Activated CD8-positive, alpha-beta T cell treated with anti-CD3 and anti-CD28 coated beads, Interleukin-2, amount 10 ng/mL, durations not matched to agents 7 days and 5 days (primary cell): Measurements from ENCODE around the gene TAOK1. TPM values are rescaled to one million over a fixed set of nuclear protein-coding genes. Genes with fewer than 3 reads are reported as not detected.
A peak's percentile ranks its signal among the peaks of the same experiment; 100 is the strongest.
"Not testable (repeated sequence)": the region's sequence is repeated elsewhere in the genome, so short reads cannot be mapped to it uniquely, and the experiment has no call there.

Source experiments
- ATAC-seq: fragments of 150-1000 bp; cut with Tn5 transposase; one replicate; pipeline ENCODE4 v1.10.0; 2021; ENCODE audit warnings: moderate library complexity
- CTCF ChIA-PET: fragments of 350-600 bp; sonication (Branson Sonifier 250); formaldehyde crosslinking; loops from one replicate; lab custom pipeline; 2021; ENCODE audit warnings: antibody characterized with exemption; lab: Charles Lee
- POLR2A ChIA-PET: fragments of 350-600 bp; sonication (Branson Sonifier 250); formaldehyde crosslinking; loops from one replicate; lab custom pipeline; 2021; ENCODE audit warnings: antibody characterized with exemption; lab: Charles Lee
- DNase-seq: peaks from one replicate; pipeline ENCODE4 v3.0.0-alpha.2; 2020
- H3K27ac Mint-ChIP-seq: one replicate; pipeline ENCODE4 v1.8.0; 2021; ENCODE audit warnings: mild to moderate bottlenecking, mixed read lengths
- H3K27me3 Mint-ChIP-seq: one replicate; pipeline ENCODE4 v1.8.0; 2021; ENCODE audit warnings: low read depth, mixed read lengths
- H3K36me3 Mint-ChIP-seq: one replicate; pipeline ENCODE4 v1.8.0; 2021; ENCODE audit warnings: low read depth, mixed read lengths
- H3K4me1 Mint-ChIP-seq: one replicate; pipeline ENCODE4 v1.8.0; 2021; ENCODE audit warnings: low read depth, mixed read lengths
- H3K4me3 Mint-ChIP-seq: one replicate; pipeline ENCODE4 v1.8.0; 2021; ENCODE audit warnings: mild to moderate bottlenecking, mixed read lengths
- H3K9me3 Mint-ChIP-seq: one replicate; pipeline ENCODE4 v1.8.0; 2022; ENCODE audit warnings: mixed read lengths; ENCODE audit not compliant: insufficient read depth
- total RNA-seq, 2 experiments: library from RNA; stranded (reverse); gene quantifications; one replicate each; pipeline ENCODE4 v1.2.3, GENCODE V29; 2021

Gene TAOK1
- total RNA-seq = 10 to 100 TPM; 51.7 to 53.0 TPM

DNA sequence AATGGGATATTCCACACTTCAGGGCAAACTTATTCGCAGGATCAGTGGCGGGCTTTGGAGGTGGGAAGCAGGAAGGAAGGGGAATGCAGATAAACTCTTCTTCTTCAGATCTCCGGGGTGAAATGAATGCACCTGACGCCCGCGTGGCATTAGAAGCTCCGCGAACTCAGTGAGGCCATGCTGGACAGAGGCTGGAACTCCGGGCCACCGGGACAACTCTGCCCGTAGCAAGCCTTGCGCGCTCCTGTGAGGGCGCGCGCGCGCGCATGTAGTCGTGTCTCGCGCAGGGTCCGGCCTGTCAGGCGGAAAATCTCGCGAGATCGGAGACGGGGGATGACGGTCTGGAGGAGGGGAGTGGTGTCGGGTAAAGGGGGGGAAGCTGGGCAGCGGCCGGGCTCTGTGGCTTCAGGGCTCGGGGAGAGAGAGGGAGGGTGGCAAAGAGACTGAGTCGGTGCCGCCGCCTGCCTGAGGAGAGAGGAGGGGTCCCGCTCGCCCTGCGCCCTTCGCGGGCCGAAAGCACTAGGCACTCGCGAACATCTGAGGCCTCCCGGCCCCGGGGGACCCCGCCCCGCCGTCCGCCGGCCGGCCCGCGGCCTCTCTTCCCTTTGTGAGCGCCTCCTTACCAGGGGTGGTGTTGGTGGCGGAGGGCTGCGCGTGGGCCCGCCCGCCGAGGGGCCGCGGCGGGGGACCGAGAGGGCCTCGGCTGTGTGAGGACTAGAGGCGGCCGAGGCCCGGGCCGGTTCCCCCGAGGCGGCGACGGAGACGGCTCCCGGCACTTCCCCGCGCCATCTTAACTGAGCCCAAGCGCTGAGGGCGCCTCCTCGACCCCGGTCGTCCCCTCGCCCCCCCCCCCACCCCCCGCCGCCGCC lies at the start of gene TAOK1:
TSS of gene TAOK1 (plus strand) at position 382 of the 869 bp plus-strand sequence. CDS start 61,186 bp downstream, outside the sequence.
- ATAC-seq (peak; percentile 96), DNase-seq (peak; percentile 99)
- H3K4me3 Mint-ChIP-seq = peak within 1 kb of the TSS; percentile 91
- H3K27ac Mint-ChIP-seq = peak within 1 kb of the TSS; percentile 92
- H3K36me3 Mint-ChIP-seq = peaks cover 22% of the 10 kb centered on the region
- ChIA-PET CTCF (interaction anchor here (3.5 kb wide), 1 partner anchor 20 kb away, joined by 20 read pairs; no protein-coding TSS in a partner anchor), POLR2A (interaction anchor here (0.6 to 2.0 kb wide), 7 partner anchors 10 to 743 kb away, joined by 3 to 9 read pairs (median 4); no protein-coding TSS in a partner anchor)
- no peaks in the 10 kb centered on the region for H3K27me3 Mint-ChIP-seq
- peaks cover 40% of the 10 kb centered on the region for H3K4me1 Mint-ChIP-seq
- H3K9me3 Mint-ChIP-seq = no peaks in the 10 kb centered on the region

DNA sequence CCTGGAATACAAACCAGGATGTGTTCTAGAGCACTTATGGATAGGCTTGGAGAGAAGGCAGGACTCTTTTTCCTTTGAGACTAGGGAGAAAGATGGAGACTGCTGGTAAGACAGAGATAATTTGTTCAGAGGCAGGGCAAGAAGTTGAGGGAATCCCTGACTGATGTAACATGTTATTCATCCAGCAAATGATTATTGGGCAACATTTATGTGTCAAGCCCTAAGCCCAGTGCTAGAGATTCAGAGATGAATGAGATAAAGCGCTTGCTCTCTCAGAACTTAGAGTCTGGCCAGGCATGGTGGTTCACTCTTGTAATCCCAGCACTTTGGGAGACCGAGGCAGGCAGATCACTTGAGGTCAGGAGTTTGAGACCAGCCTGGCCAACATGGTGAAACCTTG lies 48.4 kb upstream of the TAOK1 start:
- CTCF ChIA-PET = no interaction called here
- ATAC-seq = no peak
- Mint-ChIP-seq H3K4me1 (no peaks in the 10 kb centered on the region), H3K36me3 (no peaks in the 10 kb centered on the region), H3K4me3 (no peak overlapping the region), H3K27ac (no peak overlapping the region), H3K9me3 (no peaks in the 10 kb centered on the region), H3K27me3 (peaks cover 17% of the 10 kb centered on the region)
- POLR2A ChIA-PET = no interaction called here
- no peak for DNase-seq

DNA sequence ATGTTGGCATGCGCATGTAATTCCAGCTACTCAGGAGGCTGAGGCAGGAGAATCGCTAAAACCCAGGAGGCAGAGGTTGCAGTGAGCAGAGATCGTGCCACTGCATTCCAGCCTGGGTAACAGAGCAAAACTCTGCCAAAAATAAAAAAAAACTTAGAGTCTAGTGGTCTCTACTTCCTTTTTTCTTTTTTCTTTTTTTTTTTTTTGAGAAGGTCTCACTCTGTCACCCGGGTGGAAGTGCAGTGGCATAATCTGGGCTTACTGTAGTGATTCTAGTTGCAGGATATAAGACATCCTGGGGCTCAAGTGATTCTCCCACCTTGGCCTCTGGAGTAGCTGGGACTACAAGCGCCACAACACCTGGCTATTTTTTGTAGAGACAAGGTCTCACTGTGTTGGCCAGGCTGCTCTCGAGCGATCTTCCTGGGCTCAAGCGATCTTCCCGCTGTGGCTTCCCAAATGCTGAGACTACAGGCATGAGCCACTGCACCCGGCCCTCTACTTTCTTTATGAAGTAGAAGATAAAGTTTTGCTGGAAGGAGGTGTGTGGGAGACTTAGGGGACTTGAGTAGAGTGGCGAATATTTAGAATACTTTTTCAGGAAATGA lies 47.9 kb upstream of the TAOK1 start:
- CTCF ChIA-PET = no interaction called here
- ATAC-seq = no peak
- no peak overlapping the region for H3K27ac Mint-ChIP-seq
- POLR2A ChIA-PET = no interaction called here
- no peaks in the 10 kb centered on the region for H3K36me3 Mint-ChIP-seq
- no peak overlapping the region for H3K4me3 Mint-ChIP-seq
- no peaks in the 10 kb centered on the region for H3K9me3 Mint-ChIP-seq
- no peaks in the 10 kb centered on the region for H3K4me1 Mint-ChIP-seq
- peaks cover 17% of the 10 kb centered on the region for H3K27me3 Mint-ChIP-seq
- DNase-seq = no peak

DNA sequence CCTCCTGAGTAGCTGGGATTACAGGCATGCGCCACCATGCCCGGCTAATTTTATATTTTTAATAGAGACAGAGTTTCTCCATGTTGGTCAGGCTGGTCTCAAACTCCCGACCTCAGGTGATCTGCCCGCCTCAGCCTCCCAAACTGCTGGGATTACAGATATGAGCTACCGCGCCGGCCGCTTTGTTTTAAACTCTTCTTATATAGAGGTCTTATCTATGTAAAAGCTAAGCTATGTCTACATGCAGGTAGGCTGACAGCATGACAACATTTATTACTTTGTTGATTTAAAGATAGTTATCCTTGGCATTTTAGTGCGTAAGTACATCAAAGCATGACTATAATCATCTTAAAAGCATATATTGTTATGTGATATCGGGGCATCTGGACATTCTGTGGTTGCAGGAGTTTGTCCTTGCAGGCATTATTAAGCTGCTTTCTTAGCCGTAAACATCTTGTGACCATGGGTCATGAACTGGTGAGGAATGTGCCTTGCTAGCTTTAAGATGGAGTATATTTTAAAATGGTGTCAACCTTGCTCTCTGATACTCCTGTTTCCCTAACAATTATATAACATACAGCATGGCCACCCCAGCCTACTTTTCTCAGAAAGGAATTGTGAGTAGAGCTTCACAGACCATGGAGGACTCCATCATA lies 45.8 kb upstream of the TAOK1 start:
- CTCF ChIA-PET = interaction anchor here (1.2 to 1.6 kb wide), 2 partner anchors 26 to 124 kb away, joined by 3 to 8 read pairs; no protein-coding TSS in a partner anchor
- Mint-ChIP-seq H3K27ac (no peak overlapping the region), H3K27me3 (peaks cover 17% of the 10 kb centered on the region), H3K36me3 (no peaks in the 10 kb centered on the region), H3K9me3 (no peaks in the 10 kb centered on the region), H3K4me3 (no peak overlapping the region), H3K4me1 (no peaks in the 10 kb centered on the region)
- ATAC-seq = no peak
- no peak for DNase-seq
- POLR2A ChIA-PET = interaction anchor here (1.5 kb wide), 1 partner anchor 50 kb away, joined by 4 read pairs; the partner anchor contains the start of gene NUFIP2

DNA sequence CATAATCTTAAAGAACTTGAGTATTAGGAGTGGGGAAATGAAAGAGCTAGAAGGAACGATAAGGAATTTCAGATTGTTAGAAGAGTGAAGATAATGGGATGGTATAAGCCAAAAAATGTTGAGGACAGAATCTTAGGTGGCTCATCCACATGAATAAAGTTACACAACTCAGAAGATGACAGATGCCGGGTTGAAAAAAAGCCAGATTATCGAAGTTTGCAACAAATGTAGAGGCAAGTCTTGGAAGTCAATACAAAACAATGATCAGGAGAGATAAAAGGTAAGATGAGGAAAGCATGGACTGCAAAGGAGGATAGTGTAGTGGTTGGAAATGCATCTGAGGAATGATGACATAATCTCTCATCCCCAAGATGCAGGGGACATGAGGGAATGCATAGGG lies 45.1 kb upstream of the TAOK1 start:
- no peak overlapping the region for H3K27ac Mint-ChIP-seq
- CTCF ChIA-PET = interaction anchor here (1.2 to 1.6 kb wide), 2 partner anchors 25 to 125 kb away, joined by 3 to 8 read pairs; no protein-coding TSS in a partner anchor
- H3K4me3 Mint-ChIP-seq = no peak overlapping the region
- H3K4me1 Mint-ChIP-seq = no peaks in the 10 kb centered on the region
- H3K36me3 Mint-ChIP-seq = no peaks in the 10 kb centered on the region
- no peaks in the 10 kb centered on the region for H3K9me3 Mint-ChIP-seq
- H3K27me3 Mint-ChIP-seq = peaks cover 18% of the 10 kb centered on the region
- ATAC-seq = no peak
- no peak for DNase-seq
- POLR2A ChIA-PET = no interaction called here

DNA sequence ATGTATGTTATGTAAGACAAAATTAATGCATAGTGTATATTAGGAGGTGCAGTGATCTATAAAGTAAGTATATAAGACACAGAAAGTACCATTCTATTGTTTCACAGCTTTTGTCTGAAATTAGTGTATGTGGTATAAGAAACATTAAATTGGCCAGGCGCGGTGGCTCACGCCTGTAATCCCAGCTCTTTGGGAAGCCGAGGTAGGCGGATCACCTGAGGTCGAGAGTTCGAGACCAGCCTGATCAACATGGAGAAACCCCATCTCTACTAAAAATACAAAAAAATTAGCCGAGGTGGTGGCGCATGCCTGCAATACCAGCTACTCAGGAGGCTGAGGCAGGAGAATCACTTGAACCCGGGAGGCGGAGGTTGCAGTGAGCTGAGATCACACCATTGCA lies 44.7 kb upstream of the TAOK1 start:
- POLR2A ChIA-PET, H3K36me3 Mint-ChIP-seq, H3K4me3 Mint-ChIP-seq, H3K27ac Mint-ChIP-seq, H3K4me1 Mint-ChIP-seq, DNase-seq, ATAC-seq, H3K9me3 Mint-ChIP-seq: not testable (repeated sequence)
- peaks cover 18% of the 10 kb centered on the region for H3K27me3 Mint-ChIP-seq
- CTCF ChIA-PET = interaction anchor here (1.2 to 1.6 kb wide), 2 partner anchors 25 to 126 kb away, joined by 3 to 8 read pairs; no protein-coding TSS in a partner anchor

DNA sequence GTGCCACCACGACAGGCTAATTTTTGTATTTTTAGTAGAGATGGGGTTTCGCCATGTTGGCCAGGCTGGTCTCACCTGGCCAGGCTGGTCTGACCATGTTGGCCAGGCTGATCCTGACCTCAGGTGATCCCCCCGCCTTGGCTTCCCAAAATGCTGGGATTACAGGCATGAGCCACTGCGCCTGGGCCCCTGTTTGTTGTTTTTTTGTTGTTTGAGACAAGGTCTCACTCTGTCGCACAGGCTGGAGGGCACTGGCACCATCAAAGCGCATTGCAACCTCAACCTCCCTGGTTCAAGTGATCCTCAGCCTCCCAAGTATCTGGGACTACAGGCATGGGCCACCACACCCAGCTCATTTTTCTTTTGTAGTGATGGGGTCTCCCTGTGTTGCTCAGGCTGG lies 43.7 kb upstream of the TAOK1 start:
- no peaks in the 10 kb centered on the region for H3K9me3 Mint-ChIP-seq
- H3K27me3 Mint-ChIP-seq = peaks cover 15% of the 10 kb centered on the region
- H3K4me1 Mint-ChIP-seq = no peaks in the 10 kb centered on the region
- ChIA-PET POLR2A (no interaction called here), CTCF (interaction anchor here (3.7 kb wide), 1 partner anchor 24 kb away, joined by 18 read pairs; no protein-coding TSS in a partner anchor)
- no peak overlapping the region for H3K27ac Mint-ChIP-seq
- DNase-seq (no peak), ATAC-seq (no peak)
- no peak overlapping the region for H3K4me3 Mint-ChIP-seq
- H3K36me3 Mint-ChIP-seq = no peaks in the 10 kb centered on the region

DNA sequence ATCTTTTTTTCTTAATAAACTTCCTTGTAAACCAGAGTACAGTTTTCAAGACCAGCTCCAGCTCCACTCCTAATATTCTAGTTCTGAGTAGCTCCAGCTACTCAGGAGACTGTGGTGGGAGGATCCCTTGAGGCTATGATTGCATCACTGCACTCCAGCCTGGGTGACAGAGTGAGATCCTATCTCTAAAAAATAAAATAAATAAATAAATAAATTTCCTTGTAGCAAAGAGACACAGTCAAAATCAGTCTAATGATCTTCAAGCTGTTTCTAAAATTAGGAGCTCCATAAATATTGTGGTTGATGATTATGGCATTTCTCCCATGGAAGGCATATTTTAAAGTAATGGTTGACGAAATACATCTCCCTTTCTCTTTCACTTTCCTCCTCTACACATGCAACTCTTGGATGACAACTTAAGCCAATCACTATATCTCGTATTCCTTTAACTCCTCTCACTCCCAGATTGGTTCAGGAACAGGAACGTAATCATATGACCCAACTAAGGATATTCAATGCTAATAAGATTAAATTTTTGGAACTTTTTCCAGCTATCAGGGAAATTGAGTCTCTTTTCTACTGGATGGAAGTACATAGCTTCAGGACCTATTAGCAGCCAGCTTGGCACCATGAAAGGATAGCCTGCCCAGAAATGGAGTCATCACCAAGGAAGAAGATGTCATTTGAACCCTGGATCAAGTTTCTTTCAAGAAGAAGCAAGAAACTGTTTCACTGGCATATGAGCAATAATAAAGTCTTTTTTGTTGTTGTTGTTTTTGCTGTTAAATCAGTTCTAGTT lies 42.1 kb upstream of the TAOK1 start:
- ATAC-seq (no peak), DNase-seq (no peak)
- Mint-ChIP-seq H3K27me3 (peaks cover 10% of the 10 kb centered on the region), H3K27ac (no peak overlapping the region), H3K9me3 (no peaks in the 10 kb centered on the region), H3K36me3 (no peaks in the 10 kb centered on the region), H3K4me1 (no peaks in the 10 kb centered on the region), H3K4me3 (no peak overlapping the region)
- ChIA-PET CTCF (interaction anchor here (0.9 to 3.7 kb wide), 2 partner anchors 11 to 22 kb away, joined by 3 to 18 read pairs; no protein-coding TSS in a partner anchor), POLR2A (interaction anchor here (0.6 kb wide), 1 partner anchor 106 kb away, joined by 3 read pairs; no protein-coding TSS in a partner anchor)

DNA sequence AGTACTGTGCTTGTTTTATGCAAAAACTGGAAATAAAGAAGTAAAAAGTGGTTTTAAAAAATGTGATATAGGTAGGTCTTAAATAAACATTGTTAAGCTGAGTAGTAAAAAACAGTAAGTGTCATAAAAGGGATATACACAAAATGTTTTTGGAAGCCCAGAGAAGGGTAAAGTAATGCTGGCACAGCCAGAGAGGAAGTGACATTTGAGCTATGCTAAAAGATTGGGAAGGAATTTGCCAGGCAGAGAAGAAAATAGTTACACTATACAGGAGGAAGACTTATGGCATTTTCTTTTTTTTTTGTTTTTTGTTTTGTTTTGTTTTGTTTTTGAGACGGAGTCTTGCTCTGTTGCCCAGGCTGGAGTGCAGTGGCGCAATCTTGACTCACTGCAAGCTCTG lies 40.8 kb upstream of the TAOK1 start:
- Mint-ChIP-seq H3K9me3 (no peaks in the 10 kb centered on the region), H3K4me1 (no peaks in the 10 kb centered on the region), H3K36me3 (no peaks in the 10 kb centered on the region), H3K27ac (no peak overlapping the region), H3K27me3 (peaks cover 8% of the 10 kb centered on the region), H3K4me3 (no peak overlapping the region)
- ChIA-PET CTCF (interaction anchor here (3.7 kb wide), 1 partner anchor 21 kb away, joined by 18 read pairs; no protein-coding TSS in a partner anchor), POLR2A (no interaction called here)
- ATAC-seq = no peak
- no peak for DNase-seq

DNA sequence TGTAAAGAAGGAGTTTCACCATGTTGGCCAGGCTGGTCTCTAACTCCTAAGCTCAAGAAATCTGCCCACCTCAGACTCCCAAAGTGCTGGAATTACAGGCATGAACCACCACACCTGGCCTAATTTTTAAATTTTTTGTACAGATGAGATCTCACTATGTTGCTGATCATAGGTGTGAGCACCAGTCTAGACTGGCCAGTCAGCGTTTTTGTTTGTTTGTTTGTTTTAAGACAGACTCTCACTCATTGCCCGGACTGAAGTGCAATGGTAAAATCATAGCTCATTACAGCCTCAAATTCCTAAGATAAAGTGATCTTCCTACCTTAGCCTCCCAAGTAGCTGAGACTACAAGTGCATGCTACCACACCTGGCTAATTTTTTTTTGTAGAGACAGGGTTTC lies 38.0 kb upstream of the TAOK1 start:
- CTCF ChIA-PET = interaction anchor here (1.2 kb wide), 1 partner anchor 18 kb away, joined by 5 read pairs; no protein-coding TSS in a partner anchor

DNA sequence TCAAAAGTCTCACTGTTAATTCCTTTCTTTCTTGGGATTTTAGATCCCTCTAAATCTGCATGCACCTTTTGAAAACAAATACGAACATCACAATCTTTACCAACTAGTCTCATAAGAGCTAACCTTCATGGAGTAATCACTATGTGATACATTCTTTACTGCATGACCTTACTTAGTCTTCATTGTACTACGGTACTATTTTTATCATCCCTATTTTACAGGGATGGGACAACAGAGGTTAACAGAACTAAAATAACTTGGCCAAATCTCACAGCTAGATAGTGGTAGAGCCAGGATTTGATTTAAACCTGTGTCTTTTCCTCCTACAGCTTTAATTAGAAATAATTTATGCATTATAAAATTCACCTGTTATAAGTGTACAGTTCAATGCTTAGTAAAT lies 32.9 kb upstream of the TAOK1 start:
- ATAC-seq (no peak), DNase-seq (no peak)
- H3K4me3 Mint-ChIP-seq = no peak overlapping the region
- ChIA-PET POLR2A (no interaction called here), CTCF (interaction anchor here (1.2 to 3.2 kb wide), 2 partner anchors 13 to 674 kb away, joined by 3 to 17 read pairs; no protein-coding TSS in a partner anchor)
- H3K27me3 Mint-ChIP-seq = peaks cover 4% of the 10 kb centered on the region
- H3K9me3 Mint-ChIP-seq = no peaks in the 10 kb centered on the region
- no peaks in the 10 kb centered on the region for H3K36me3 Mint-ChIP-seq
- peaks cover 1% of the 10 kb centered on the region for H3K4me1 Mint-ChIP-seq
- no peak overlapping the region for H3K27ac Mint-ChIP-seq

More for the DNA sequence above, 38.0 kb upstream of the TAOK1 start:
- no peak for DNase-seq
- H3K36me3 Mint-ChIP-seq = no peaks in the 10 kb centered on the region
- no peaks in the 10 kb centered on the region for H3K4me1 Mint-ChIP-seq
- no peak for ATAC-seq
- POLR2A ChIA-PET = no interaction called here
- H3K4me3 Mint-ChIP-seq = no peak overlapping the region
- H3K9me3 Mint-ChIP-seq = no peaks in the 10 kb centered on the region
- peaks cover 10% of the 10 kb centered on the region for H3K27me3 Mint-ChIP-seq
- no peak overlapping the region for H3K27ac Mint-ChIP-seq
